HG03457 (cell line): ENCODE data around the gene CRIP2.

Experiments
- ATAC-seq: cut with Tn5 transposase; IDR thresholded peaks from one replicate; pipeline ENCODE4 v1.9.1; 2021; ENCODE audit warnings: moderate number of reproducible peaks; ENCODE audit not compliant: unreplicated experiment

Gene CRIP2

GRCh38 chr14:105475269-105476096 is 862 bp downstream of the CRIP2 start:
- no peak for ATAC-seq

GRCh38 chr14:105476097-105476830 is 1.6 kb downstream of the CRIP2 start:
- ATAC-seq: no peak

- ATAC-seq: no peak
Measured at GRCh38 chr14:105476831-105477659, 2.4 kb downstream of the CRIP2 start.

GRCh38 chr14:105477660-105478397 is 3.2 kb downstream of the CRIP2 start:
- no peak for ATAC-seq

- ATAC-seq: no peak
Measured at GRCh38 chr14:105478398-105479251, 4.0 kb downstream of the CRIP2 start.

- ATAC-seq: no peak
Measured at GRCh38 chr14:105479431-105480158, 5.0 kb downstream of the CRIP2 start.

- no peak for ATAC-seq
Measured at GRCh38 chr14:105480199-105480746, 5.7 kb downstream of the CRIP2 start.

- ATAC-seq: no peak
Measured at GRCh38 chr14:105480807-105481801, 6.5 kb downstream of the CRIP2 start.

GRCh38 chr14:105481886-105482457 is 7.4 kb downstream of the CRIP2 start:
- peak; percentile 45 for ATAC-seq

GRCh38 chr14:105482486-105483110 is 8.0 kb downstream of the CRIP2 start:
- ATAC-seq: no peak

- no peak for ATAC-seq
Measured at GRCh38 chr14:105483300-105484068, 8.9 kb downstream of the CRIP2 start.

GRCh38 chr14:105484069-105484996 is 9.7 kb downstream of the CRIP2 start:
- no peak for ATAC-seq

GRCh38 chr14:105484997-105485393 is 10.4 kb downstream of the CRIP2 start:
- ATAC-seq: no peak

- ATAC-seq: no peak
Measured at GRCh38 chr14:105485739-105486162, 11.1 kb downstream of the CRIP2 start.
